RCC 7860 (cell line): Measurements from ENCODE around the gene EDN2.

Experiments used
- DNase-seq: peaks from one replicate; pipeline ENCODE4 v3.0.0-alpha.2; 2015; ENCODE audit warnings: low spot score
- FAIRE-seq: peaks from 2 replicates; lab custom pipeline; 2012; peaks lifted over from hg19 to GRCh38; lab: Jason Lieb, UNC

Gene EDN2

GRCh38 chr1:41500378-41500777, 15.9 kb upstream of the EDN2 start:
- FAIRE-seq (peak; percentile 34), DNase-seq (peak; percentile 82)

DNA sequence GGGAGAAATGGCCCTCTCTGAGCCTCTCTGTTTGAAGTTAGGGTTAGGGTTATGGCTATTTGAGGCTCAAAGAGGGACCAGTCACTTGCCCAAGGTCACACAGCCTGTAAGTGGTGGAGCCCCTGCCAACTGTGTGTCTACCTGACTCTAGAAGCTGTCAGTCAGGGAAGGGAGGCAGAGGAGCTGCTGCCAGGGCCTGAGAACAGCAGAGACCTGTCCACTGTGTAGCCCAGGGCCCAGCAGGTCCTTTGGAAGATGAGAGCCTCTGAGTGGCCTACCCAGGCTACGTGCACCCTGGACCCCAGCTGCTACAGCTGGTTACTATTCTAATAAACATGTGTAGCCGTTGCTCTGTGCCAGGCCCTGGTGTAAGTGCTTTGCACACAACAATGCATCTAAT, 15.1 kb upstream of the EDN2 start:
- FAIRE-seq = no peak
- no peak for DNase-seq

DNA sequence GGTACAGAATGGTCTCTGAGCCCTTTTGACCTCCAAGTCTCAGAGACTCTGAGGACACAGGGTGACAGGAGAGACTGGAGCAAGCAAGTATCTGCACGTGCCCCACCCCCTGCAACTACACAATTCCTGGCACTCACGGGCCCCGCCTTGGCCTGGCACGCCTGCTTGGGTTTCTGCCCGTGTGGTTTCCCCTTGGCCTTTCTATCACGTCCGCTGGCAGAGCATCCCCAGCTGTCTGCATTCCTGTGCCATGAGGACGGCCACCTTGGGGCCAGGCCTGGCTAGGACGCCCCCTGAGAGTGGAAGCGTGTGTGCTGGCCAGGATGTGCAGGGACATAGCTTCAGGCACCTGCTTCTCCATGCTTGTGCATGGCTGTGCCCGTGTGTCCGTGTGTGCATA, 14.3 kb upstream of the EDN2 start:
- FAIRE-seq (peak; percentile 89), DNase-seq (peak; percentile 93)

DNA sequence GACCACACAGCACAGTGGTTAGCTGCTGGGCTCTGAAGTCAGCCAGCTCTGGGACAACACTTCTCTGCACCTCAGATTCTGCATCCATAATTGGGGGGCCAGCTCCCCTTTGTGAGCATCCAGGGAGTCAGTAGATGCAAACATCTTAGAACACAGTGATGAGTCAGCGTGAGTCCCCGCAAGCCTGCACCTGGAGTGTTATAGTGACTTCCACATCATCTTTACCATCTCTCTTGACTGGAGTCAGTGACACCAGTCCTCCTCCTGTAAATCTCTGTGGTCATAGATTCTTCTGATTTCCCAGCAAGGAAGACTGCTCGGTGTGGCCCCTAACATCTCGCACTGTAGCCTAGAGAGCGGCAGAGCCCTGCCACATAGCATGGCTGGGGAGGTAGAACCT, 13.9 kb upstream of the EDN2 start:
- DNase-seq = peak; percentile 77
- peak; percentile 59 for FAIRE-seq

GRCh38 chr1:41497461-41498030, 13.1 kb upstream of the EDN2 start:
- no peak for FAIRE-seq

GRCh38 chr1:41497056-41497440, 12.6 kb upstream of the EDN2 start:
- FAIRE-seq (no peak), DNase-seq (no peak)

More at GRCh38 chr1:41497461-41498030, 13.1 kb upstream of the EDN2 start:
- DNase-seq = no peak

- peak; percentile 71 for DNase-seq
- FAIRE-seq = no peak
Observed at GRCh38 chr1:41496080-41497055, 11.9 kb upstream of the EDN2 start.

DNA sequence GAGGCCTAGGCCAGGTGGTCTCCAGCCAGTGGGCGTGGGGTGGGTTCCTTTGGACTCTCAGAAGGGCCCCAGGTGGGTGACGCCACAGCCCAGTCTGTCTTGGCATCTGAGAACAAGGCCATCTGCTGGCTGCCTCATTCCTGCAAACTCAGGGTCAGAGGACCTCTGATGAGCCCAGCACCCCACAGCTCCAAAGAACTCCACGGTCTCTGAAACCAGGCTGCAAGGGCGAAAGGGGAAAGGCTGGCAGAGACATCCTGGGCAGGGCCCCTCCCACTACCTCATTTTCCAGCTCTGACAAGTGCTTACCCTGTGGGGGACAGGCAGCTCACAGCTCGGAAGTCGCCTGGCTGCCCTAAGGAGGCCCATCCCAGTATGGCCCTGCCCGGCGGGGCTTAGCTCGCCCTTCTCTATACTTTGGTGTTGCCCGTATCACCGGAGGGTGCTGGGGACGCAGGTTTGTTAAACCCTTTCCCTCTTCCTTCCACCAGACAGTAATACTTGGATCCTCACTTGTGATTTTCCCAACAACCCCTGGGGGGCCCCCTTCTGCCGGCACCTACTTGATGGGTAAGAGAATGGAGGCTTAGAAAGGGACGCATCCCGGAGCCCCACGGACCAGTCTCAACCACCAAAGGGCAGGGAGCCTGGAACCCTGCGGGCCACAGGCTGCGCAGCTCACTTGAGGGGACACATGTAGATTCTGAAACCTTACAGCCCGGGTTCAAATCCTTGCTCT, 10.9 kb upstream of the EDN2 start:
- FAIRE-seq (no peak), DNase-seq (no peak)

DNA sequence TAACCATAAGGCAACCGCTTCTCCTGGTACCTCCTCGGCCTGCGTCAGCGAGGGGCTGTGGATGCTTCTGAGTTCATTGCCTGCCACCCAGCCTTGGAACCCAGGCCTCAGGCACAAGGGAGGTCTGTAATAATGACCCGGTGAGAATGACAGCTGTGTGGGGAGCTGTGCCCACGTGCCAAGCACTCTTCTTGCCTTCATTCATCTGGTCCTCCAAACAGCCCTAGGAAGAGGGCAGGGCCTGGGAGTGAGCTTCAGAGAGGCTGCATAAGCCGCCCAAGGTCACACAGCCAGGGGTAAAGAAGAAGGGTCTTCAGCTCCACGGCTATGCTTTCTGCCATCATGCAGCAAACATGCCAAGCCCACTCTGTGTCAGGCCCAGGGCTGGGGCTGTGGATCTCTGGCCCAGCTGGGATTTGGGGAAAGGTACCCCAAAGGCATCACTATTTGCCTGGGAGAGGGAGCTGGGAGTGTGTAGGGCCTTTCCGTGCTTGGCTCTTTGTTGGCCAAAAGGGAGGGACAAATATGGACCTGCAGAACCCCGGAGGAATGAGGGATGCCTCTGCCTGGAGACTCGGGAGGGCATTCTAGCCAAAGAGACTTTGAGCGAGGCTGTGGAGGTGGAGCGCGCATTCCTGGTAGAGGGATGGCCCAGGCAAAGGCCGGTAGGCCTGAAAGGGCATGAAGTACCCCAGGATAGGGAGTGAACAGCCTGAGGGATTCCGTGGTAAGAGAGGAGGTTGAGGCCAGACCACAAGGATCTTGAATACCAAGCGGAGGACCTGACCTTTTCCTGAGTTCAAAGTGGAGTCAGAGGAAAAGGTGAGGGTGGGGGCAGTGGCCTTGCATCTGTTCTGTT, 10.1 kb upstream of the EDN2 start:
- FAIRE-seq = no peak
- no peak for DNase-seq

DNA sequence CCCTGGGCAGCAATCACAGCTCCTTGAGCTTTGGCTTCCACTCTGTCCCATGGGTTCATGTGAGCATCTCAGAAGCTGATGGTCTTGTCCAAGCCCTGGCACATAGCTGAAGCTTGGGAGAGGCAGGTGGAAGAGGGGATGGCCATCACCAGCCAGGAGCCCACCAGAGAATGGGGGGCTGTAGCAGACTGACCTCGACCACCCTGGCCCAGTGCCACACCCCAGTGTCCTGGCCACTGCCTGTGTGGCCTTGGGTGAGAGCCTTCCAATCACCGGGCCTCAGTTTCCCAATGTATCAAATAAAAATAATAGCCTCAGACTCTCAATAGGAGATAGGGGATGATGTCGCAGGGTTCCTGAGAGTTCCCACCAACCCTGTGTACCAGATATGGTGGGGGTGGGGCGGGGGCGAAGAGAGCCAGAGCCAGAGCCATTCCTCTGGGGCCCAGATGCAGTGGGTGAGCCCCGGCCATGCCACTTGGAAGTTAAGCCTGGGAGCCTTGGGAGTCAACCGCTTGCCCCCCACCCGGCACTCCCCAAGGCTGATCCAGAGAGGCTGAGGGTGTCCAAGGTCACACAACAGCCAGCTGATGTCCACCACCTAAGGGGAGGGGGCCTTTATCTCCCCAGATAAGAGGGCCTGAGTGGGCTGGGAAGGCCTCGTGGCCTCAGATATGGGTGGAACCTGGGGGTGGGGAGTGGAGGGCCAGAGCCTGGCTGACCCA, 9.3 kb upstream of the EDN2 start:
- FAIRE-seq (no peak), DNase-seq (no peak)

DNA sequence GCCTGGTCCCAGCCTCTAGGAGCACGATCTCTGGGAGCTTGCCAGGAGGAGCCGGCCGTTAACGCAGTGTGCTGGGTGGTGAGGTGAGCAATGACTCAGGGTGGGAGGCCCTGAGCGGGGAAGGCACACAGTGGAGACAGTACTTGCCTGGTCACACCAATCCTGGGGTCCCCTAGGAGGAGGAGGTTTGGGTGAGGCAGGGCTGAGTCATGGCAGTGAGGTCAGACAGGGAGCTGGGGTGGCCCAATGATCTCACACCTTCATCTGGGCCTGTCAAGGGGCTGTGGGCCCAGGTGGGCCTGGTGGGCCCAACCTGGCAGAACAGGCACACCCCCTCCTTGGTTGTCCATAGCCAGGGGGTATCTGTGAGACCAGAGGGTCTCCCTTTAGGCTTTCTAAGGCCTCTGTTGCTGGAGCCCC, 8.6 kb upstream of the EDN2 start:
- FAIRE-seq (peak; percentile 89), DNase-seq (peak; percentile 98)

- FAIRE-seq (no peak), DNase-seq (peak; percentile 68)
Observed at GRCh38 chr1:41492341-41492848, 7.9 kb upstream of the EDN2 start.

- DNase-seq (peak; percentile 94), FAIRE-seq (peak; percentile 93)
Observed at GRCh38 chr1:41490911-41491310, 6.4 kb upstream of the EDN2 start.

GRCh38 chr1:41489561-41489960, 5.1 kb upstream of the EDN2 start:
- DNase-seq = no peak
- FAIRE-seq = no peak

- FAIRE-seq (no peak), DNase-seq (no peak)
Observed at GRCh38 chr1:41488040-41488951, 3.8 kb upstream of the EDN2 start.

DNA sequence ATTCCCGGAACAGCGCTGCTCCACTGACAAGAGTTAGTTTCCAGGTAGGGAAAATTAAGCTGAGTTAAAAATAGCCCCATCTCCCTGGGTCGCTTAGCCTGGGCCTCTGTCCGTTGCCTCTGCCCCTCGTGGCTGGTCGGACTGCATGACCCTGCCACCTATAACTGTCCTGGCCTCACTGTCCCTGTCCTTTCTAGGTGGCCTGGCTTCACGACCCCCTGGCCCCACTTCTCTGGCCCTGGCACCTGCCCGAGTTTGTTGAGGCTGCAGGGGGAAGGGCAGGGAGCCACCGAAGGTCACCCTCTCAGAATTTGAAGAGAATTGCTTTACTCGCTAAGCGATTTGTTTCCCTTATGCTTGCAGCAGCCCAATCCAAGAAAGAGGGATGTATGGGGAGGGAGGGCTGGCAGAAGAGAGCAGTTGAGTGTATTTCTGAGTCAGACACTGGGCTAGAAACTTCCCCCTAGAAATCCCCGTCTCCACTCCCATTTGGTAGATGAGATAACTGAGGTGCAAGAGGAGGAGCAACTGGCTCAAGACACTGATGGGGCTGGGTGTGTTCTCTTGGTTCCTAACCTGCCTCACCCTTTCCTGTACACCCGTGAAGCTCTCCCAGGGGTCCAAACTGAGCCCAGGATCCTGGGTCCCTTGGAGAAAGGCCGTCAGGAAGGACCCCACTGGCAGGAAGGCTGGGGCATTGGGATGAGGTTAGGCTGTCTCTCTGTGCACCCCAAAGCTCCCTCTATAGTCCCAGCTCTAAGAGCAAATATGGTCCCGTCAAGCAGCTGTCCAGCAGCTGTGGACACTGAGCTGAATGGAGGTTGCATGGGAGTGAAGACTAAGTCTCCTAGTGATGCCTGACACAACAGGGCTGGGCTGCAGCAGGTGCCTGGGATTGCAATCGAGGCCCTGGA, 2.9 kb upstream of the EDN2 start:
- DNase-seq (peak; percentile 71), FAIRE-seq (no peak)

DNA sequence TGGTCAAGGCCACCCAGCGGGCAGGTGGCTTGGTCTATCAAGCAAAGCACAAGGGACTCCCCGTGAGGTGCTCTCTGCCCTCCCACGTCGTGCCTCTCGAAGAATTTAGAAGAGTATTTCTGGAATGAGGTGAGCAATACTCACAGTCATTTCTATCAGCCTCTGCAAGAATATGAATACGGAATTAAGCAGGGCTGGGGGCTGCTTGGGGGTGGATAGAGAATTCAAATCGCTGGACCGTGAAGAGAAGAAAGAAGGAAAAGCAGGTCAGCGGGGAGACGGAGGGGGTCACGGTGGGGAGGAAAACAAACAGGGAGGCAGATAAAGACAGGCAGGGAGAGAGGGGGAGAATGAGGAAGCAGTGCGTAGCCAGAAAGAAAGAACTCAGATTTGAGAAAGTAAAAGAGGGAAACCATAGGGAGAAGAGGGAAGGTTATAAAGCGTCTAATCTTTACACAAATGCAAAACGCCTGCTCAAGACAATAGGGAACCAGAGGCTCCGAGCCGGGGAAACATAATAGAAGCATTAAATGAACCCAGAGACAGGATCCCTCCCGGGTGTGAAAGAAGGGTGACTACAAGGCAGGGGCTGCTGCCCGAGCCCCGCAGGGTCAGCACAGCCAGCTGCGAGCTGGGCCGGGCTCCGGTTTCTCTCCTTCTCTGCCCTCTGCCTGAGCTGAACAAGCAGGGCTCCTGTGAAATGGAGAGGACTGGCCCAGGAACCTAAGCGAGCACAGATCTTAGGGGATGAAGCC, 2.1 kb upstream of the EDN2 start:
- FAIRE-seq = peak; percentile 93
- DNase-seq = peak; percentile 98
